HG02852 (cell line): ENCODE data around the gene MARVELD2.
"Not testable (repeated sequence)": the region's sequence is repeated elsewhere in the genome, so short reads cannot be mapped to it uniquely, and the experiment has no call there.

ENCODE experiments used
- ATAC-seq: cut with Tn5 transposase; IDR thresholded peaks from one replicate; pipeline ENCODE4 v1.9.1; 2021; ENCODE audit warnings: mild to moderate bottlenecking, moderate library complexity; ENCODE audit not compliant: unreplicated experiment

The MARVELD2 gene

DNA sequence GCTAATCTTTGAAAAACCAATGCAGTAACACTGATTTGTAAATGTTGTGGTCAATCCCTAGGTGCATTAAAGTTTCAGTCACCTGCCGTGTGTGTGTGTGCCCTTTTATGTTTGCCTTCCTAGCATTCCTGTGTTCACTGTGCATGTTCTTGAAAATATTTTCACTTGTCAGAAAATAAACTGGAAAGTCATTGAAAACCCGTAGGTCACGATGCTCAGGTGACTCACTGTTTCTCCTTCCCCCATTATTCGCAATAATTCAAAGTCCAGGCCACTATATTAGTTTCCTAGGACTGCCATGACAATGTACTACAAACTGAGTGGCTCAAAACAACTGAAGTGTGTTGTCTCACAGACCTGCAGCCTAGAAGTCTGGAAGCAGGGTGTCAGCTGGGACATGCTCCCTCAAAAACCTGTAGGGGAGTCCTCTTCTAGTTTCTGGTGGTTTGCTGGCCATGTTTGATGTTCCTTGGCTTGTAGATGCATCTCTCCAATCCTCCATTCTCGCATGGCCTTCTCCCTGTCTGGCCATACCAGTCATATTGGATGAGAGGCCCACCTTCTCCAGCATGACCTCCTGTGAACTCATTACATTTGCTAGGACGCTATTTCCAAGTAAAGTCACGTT is 29.3 kb downstream of the MARVELD2 start:
- ATAC-seq: no peak

DNA sequence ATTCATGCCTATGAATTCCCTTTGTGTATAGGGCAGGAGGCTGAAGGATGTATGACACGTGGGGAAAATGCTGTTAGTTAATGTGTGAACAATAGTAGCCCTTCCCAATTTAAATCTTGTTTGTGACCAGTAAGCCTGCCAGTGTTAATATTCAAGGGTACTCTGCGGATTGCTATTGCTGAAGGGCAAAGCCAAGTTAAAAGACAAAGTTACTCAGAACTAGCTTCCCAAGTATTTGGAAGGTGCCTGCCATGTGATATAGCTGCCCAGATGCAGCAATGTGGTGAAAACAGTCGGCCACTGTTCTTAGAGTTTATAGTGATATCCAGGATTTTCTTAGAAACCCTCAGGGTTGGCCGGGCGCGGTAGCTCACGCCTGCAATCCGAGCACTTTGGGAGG is 34.6 kb downstream of the MARVELD2 start:
- ATAC-seq: no peak

DNA sequence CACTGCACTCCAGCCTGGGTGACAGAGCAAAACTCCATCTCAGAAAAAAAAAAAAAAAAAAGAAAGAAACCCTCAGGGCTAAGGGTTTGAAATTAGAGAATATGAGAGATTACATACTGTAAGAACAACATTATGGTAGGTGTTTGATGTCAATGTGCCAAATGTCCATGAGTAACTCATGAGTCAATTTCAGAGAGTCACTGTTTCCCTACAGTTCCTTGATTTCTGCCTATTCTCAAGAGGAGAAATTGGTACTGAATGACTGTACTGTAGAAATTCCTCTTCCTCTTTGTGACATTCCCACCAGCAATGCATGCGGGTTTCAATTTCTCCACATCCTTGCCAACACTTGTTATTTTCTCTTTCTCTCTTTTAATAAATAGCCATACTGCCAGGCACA is 35.2 kb downstream of the MARVELD2 start:
- ATAC-seq: no peak

- ATAC-seq: not testable (repeated sequence)
Measured at GRCh38 chr5:69450527-69450926, 35.6 kb downstream of the MARVELD2 start.

DNA sequence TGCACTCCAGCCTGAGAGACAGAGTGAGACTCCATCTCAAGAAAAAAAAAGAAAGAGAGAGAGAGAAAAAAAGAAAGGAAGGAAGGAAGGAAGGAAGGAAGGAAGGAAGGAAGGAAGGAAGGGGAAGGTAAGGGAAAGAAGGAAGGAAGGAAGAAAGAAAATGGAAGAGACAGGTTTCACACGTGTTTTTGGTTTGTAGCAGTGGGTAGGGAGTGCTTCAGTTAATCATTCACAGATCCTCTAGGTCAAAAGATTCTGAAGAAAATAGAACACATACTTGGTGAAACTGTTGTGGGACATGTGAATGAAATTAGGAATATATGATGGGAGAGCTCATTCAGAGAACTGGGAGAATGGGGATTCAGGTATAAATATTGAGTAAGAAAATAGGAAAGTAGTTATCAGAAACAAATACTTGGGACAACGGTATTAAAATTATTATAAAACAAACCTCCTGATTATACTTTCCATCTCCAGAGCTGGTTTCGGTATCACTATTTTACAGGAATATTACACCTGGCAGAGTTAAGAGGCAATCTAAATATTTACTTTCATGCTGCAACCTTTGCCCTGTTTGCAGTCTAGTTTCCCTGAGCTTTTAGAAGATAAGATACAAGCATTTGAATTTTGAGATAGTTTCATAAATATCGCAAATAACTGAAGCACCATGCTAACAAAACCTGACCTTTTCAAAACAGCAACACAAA is 37.2 kb downstream of the MARVELD2 start:
- ATAC-seq: no peak

- ATAC-seq: not testable (repeated sequence)
Measured at GRCh38 chr5:69453487-69453886, 38.6 kb downstream of the MARVELD2 start.

DNA sequence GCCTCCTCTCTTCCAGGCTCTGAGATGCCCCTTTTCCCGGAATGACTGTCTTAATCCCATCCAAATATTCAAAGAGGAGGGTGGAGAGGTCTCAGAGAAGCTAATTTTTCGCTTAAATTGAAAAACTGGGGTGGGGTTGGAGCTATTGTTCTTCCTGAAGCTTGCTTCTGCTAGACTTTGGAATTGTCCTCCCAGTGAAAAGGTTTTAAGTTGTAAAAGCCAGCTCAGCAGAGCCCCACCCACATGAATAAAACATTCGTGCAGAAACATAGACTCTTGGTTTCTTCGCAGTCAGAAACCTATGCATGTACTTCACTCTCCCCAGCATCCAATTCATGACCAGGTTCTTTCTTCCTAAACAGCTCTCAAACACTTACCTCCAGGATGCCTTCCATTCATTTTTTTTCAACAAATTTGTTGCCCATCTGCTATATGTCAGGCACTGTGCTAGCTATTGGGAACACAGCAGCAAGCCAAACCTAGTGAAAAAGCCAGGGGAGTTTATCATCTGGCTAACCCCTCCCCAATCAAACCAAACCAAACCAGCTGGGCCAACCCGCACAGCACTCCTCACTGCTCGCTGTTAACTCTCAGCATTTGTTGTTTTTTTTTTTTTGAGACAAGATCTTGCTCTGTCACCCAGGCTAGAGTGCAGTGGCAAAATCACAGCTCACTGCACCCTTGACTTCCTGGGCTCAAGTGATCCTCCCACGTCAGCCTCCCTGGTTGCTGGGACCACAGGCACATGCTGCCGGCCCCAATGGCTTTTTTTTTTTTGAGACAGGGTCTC is 39.7 kb downstream of the MARVELD2 start:
- ATAC-seq: no peak

GRCh38 chr5:69455428-69455988 is 40.6 kb downstream of the MARVELD2 start:
- ATAC-seq: not testable (repeated sequence)

DNA sequence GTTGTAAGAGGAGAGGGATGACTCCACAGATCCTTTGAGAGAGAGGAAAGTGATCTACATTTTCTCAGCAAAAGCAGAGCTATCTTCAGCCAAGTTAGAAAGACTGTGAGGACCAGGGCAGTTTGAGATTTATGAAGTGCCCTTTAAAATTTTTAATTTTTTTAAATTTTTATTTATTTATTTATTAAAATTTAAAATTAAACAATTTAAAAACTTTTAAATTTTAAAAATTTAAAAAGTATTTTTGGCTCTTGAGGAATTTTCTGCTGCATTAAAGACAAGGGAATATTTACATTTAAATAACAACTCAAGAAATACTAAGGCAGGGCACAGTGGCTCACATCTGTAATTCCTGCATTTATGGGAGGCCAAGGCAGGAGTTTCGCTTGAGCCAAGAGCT is 47.3 kb downstream of the MARVELD2 start:
- no peak for ATAC-seq

- ATAC-seq: not testable (repeated sequence)
Measured at GRCh38 chr5:69466375-69466774, 51.5 kb downstream of the MARVELD2 start.

- peak; percentile 97 for ATAC-seq
Measured at GRCh38 chr5:69467442-69468225, 52.7 kb downstream of the MARVELD2 start.

DNA sequence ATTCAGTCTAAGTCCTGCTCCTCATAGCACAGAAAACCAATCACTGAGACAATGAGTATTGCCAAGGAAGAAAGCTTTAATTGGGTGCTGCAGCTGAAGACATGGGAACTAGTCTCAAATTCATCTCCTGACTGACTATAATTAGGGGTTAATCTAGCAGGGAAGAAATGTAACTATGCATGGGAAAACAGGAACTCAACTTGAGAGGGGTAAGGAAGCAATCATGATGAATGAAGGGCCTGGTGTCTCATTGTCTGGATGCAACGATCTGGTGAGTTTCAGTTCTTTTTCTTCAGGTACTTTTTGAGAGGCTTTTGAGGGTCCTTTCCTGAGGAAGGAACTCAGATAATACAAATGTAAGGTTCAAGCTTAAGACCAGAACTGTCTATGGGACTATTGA is 53.7 kb downstream of the MARVELD2 start:
- ATAC-seq: no peak

GRCh38 chr5:69471516-69471915 is 56.6 kb downstream of the MARVELD2 start:
- ATAC-seq: not testable (repeated sequence)

GRCh38 chr5:69472535-69473143 is 57.7 kb downstream of the MARVELD2 start:
- ATAC-seq: not testable (repeated sequence)

DNA sequence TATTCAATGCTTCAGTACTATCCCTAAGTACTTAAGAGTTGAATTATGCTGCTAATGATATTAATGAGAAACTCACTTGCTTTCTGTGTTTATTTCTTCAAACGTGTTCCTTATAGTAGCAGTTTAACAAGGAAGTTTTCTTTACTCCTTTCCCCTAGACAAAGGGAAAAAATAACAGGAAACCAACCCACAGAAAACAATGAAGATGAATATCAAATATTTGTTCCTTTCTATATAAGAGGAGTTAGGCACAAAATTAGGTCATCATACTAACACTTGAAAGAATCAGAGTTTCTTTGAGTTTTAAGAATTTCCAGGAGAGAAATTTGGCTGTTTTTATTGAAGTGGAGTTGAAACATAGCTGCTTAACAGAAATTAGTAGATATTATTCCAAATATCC is 62.3 kb downstream of the MARVELD2 start:
- ATAC-seq: no peak

GRCh38 chr5:69478296-69478695 is 63.4 kb downstream of the MARVELD2 start:
- ATAC-seq: not testable (repeated sequence)

GRCh38 chr5:69484891-69485290 is 70.0 kb downstream of the MARVELD2 start:
- ATAC-seq: no peak

DNA sequence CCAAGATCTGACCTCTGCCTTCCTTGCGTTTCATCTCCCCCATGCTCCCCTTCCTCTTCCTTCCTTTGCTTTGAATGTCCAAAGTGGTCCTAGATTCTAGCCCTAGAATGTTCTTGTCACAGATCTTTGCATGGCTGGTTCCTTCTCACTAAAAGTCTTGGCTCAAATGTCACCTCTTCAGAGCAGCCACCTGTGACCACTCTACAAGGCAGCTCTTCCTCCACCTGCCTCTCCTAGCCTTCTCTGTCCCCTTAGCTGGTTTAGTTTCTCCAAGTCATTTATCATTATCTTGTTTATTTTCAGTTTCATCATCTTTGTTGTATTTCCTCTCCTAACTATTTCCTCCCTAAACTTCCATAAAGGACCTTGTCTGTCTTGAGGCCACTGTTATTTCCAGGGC is 70.6 kb downstream of the MARVELD2 start:
- ATAC-seq: no peak

GRCh38 chr5:69489246-69489645 is 74.3 kb downstream of the MARVELD2 start:
- no peak for ATAC-seq

DNA sequence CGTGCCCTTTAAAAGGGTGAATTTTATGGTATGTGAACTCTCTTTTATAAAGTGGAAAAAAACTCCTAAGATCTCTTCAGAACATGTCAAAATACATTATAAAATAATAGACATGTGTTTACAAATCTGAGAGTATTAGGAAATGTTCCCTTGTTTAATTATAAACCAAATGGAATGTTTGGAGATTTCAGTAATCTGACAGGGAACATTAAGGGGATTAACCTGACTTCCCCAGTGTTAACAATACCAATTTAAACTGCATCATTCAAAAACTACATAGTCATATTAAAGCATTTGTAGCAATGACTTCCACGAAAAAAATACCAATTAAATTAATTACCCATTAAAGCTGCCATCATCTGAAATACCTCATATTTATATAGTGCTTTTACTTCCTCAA is 76.1 kb downstream of the MARVELD2 start:
- no peak for ATAC-seq
